GM12878 (cell line): Measurements from ENCODE around the gene SUN5. TPM values are rescaled to one million over a fixed set of nuclear protein-coding genes. Genes with fewer than 3 reads are reported as not detected.

Experiments
- ATAC-seq: fragments of 200-7000 bp; cut with Tn5 transposase; 3 replicates; pipeline ENCODE4 v1.9.1; 2020; ENCODE audit warnings: mild to moderate bottlenecking, moderate library complexity
- BruUV-seq: library from RNA; stranded (reverse); fragments of 400-500 nt; replicated peaks from 2 replicates; lab custom pipeline; 2021; lab: Mats Ljungman, UMichigan
- CTCF ChIA-PET: fragments of 300-600 bp; sonication (Branson Sonifier 250); formaldehyde crosslinking; extraction: SDS; loops from one replicate; lab custom pipeline; 2021; ENCODE audit warnings: inconsistent platforms; lab: Yijun Ruan, JAX
- POLR2A ChIA-PET: fragments of 350-600 bp; formaldehyde crosslinking; extraction: SDS; loops from one replicate; lab custom pipeline; 2021; ENCODE audit warnings: inconsistent platforms; lab: Charles Lee
- RAD21 ChIA-PET: fragments of 300-600 bp; sonication (Branson Sonifier 250); formaldehyde crosslinking; loops from one replicate; lab custom pipeline; 2023; ENCODE audit warnings: antibody characterized with exemption; ENCODE audit not compliant: unreplicated experiment; lab: Charles Lee
- SMC1A ChIA-PET: fragments of 300-600 bp; sonication (Branson Sonifier 250); formaldehyde crosslinking; loops from one replicate; lab custom pipeline; 2023; ENCODE audit not compliant: unreplicated experiment, uncharacterized antibody; lab: Charles Lee
- DNase-seq: peaks from one replicate; pipeline ENCODE4 v3.0.0-alpha.2; 2011; ENCODE audit warnings: low read depth, low spot score
- FAIRE-seq: peaks from 3 replicates; lab custom pipeline; 2011; peaks lifted over from hg19 to GRCh38; lab: Jason Lieb, UNC
- H2AFZ ChIP-seq: 2 replicates; pipeline ENCODE4 v1.6.0; 2011; ENCODE audit warnings: low read depth, low read length, control low read depth; ENCODE audit not compliant: control insufficient read depth
- H3K27ac ChIP-seq: 2 replicates; pipeline ENCODE4 v1.5.1; 2011; ENCODE audit warnings: control low read depth; ENCODE audit not compliant: control insufficient read depth, insufficient read depth
- H3K27me3 ChIP-seq, 2 experiments: replicated peaks in 1 of 2; 2 replicates each; pipeline versions ENCODE4 v1.6.0 to v1.6.1; 2011; ENCODE audit warnings: low read length in 1 of 2; ENCODE audit not compliant: control insufficient read depth in 2 of 2, insufficient read depth in 2 of 2
- H3K36me3 ChIP-seq, 2 experiments: 2 replicates each; pipeline ENCODE4 v1.5.1; 2011; ENCODE audit warnings: low read length in 1 of 2; ENCODE audit not compliant: control insufficient read depth in 2 of 2, insufficient read depth in 2 of 2
- H3K4me1 ChIP-seq: 2 replicates; pipeline ENCODE4 v1.6.1; 2011; ENCODE audit warnings: mild to moderate bottlenecking, low read length, moderate library complexity, mixed read lengths; ENCODE audit not compliant: control insufficient read depth, insufficient read depth
- H3K4me2 ChIP-seq: 2 replicates; pipeline ENCODE4 v1.6.0; 2011; ENCODE audit warnings: control low read depth; ENCODE audit not compliant: control insufficient read depth, insufficient read depth
- H3K4me3 ChIP-seq: fragments of 200-600 bp; sonication (generic); 2 replicates; pipeline ENCODE4 v1.5.1; 2016
- H3K79me2 ChIP-seq: 2 replicates; pipeline ENCODE4 v1.6.0; 2011; ENCODE audit warnings: low read length; ENCODE audit not compliant: control insufficient read depth, insufficient read depth
- H3K9ac ChIP-seq: 2 replicates; pipeline ENCODE4 v1.8.0; 2011; ENCODE audit warnings: low read length, control low read depth, mixed read lengths; ENCODE audit not compliant: control insufficient read depth, insufficient read depth
- H3K9me3 ChIP-seq: replicated peaks from 3 replicates; pipeline ENCODE4 v1.5.1; 2011; ENCODE audit warnings: mild to moderate bottlenecking, low read length; ENCODE audit not compliant: control insufficient read depth, insufficient read depth
- H4K20me1 ChIP-seq: 2 replicates; pipeline ENCODE4 v1.6.0; 2011; ENCODE audit not compliant: control insufficient read depth, insufficient read depth
- ATF7 ChIP-seq: fragments of 450-650 bp; IDR thresholded peaks from 2 replicates; pipeline ENCODE4 v1.6.1; 2016; ENCODE audit warnings: low read depth, mild to moderate bottlenecking
- ETV6 ChIP-seq, 2 experiments: fragments of 450-650 bp in 1 of 2; IDR thresholded peaks in 1 of 2; conservative IDR thresholded peaks in 1 of 2; 2 replicates each; pipeline ENCODE4 v1.6.1; 2014; ENCODE audit warnings: antibody characterized with exemption in 1 of 2, borderline replicate concordance in 1 of 2, low read depth in 1 of 2, mild to moderate bottlenecking in 1 of 2, moderate library complexity in 1 of 2
- RAD21 ChIP-seq: IDR thresholded peaks from 2 replicates; pipeline ENCODE4 v1.6.1; 2011; ENCODE audit warnings: mild to moderate bottlenecking, low read depth, low read length, moderate library complexity; ENCODE audit not compliant: insufficient read depth
- SMC3 ChIP-seq: IDR thresholded peaks from 2 replicates; pipeline ENCODE4 v1.6.1; 2011; ENCODE audit warnings: low read length, improper control_type of control experiment, borderline replicate concordance
- YY1 ChIP-seq: IDR thresholded peaks from 2 replicates; pipeline ENCODE4 v1.6.1; 2011; ENCODE audit warnings: low read depth, mild to moderate bottlenecking, low read length
- WGBS: methylation state at CpG from one replicate; pipeline ENCODE4 v1.1.6; 2016; ENCODE audit warnings: low lambda C conversion rate; ENCODE audit not compliant: insufficient replicate concordance, insufficient coverage; ENCODE audit errors: missing lambda C conversion rate; 5-methylcytosine and 5-hydroxymethylcytosine counted together
- in situ Hi-C: fragments of 300-500 bp; cut with MboI; formaldehyde crosslinking; loops from 9 replicates; pipeline ENCODE4 v1.14.3; 2018; ENCODE audit warnings: mixed read lengths
- intact Hi-C: fragments of 100-400 bp; cut with micrococcal nuclease; formaldehyde crosslinking; loops from one replicate; pipeline ENCODE4 v1.14.2; 2022; ENCODE audit not compliant: unreplicated experiment
- polyA plus RNA-seq, 11 experiments: library from polyadenylated mRNA; depleted of rRNA in 4 of 11; unstranded in 6 of 11; stranded (reverse) in 5 of 11; fragments of >200 nt; fragmentation: Nextera tagmentation in 4 of 11; fragmentation: Illumina TruSeq in 1 of 11; extraction: Ambion mirVana in 4 of 11; extraction: Trizol in 1 of 11; gene quantifications; 1 replicate in 1 of 11; 2 replicates in 10 of 11; pipeline versions ENCODE4 v1.2.1 to v1.2.3, GENCODE V29; 2011 to 2016; ENCODE audit warnings: inconsistent platforms in 2 of 11, missing spikeins in 2 of 11, low read depth in 1 of 11
- total RNA-seq, 4 experiments: library from RNA; depleted of rRNA in 3 of 4; stranded (reverse); fragments of >200 nt in 3 of 4; fragmentation: Illumina TruSeq in 1 of 4; extraction: Trizol in 1 of 4; gene quantifications; 2 replicates each; pipeline versions ENCODE4 v1.2.1 to v1.2.3, GENCODE V29; 2013 to 2021

SUN5 gene
- total and polyA plus RNA-seq, 10 of the 15 experiments (the other 5 are each of a cell fraction or from before 2014, with no cell fraction given), result not detected

DNA sequence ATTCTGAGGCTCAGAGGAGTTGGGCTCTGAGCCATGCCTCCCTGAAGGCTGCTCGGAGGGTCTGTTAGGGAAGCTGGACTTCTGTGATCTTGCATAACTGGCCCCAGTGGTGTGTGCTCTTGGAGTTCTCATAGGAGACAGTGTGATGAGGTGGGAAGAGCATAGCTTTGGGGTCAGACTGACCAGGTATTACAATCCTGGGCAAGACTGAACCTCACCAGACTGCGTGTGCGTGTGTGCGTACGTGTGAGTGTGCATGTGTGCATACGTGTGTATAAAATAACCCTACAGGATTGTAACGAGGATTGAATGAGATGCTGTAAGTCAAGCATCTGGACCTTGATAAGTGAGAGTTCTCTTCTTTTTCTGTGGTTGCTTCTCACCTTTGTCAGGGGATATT lies 13.3 kb upstream of the SUN5 start:
- ChIA-PET RAD21 (no interaction called here), SMC1A (no interaction called here), POLR2A (no interaction called here), CTCF (no interaction called here)
- Histone ChIP-seq H3K27me3 (peaks cover 0 to 1% of the 10 kb centered on the region in 2 experiments; a peak in 2 of 4 replicates), H3K79me2 (no peaks in the 10 kb centered on the region), H3K4me1 (peaks cover 3% of the 10 kb centered on the region), H3K9me3 (no peaks in the 10 kb centered on the region), H3K4me3 (no peak overlapping the region), H3K4me2 (no peak overlapping the region), H4K20me1 (no peaks in the 10 kb centered on the region), H3K27ac (no peak overlapping the region), H3K36me3 (no peaks in the 10 kb centered on the region), H3K9ac (no peak overlapping the region), H2AFZ (no peak overlapping the region)
- intact Hi-C loops (no loop called here), in situ Hi-C loops (no loop called here)
- WGBS, result 14% methylated on average over 7 of the region's 7 CpGs
- DNase-seq (no peak), ATAC-seq (no peak), FAIRE-seq (no peak)
- BruUV-seq, result no TSS peak
- TF ChIP-seq ETV6 (conservative IDR thresholded peaks at IDR 0.05 in 1 of 2, IDR thresholded peaks at IDR 0.05 in 1 of 2; ENCODE audit: borderline replicate concordance in 1 of 2, low read depth in 1 of 2) (no peak), YY1 (no peak)

DNA sequence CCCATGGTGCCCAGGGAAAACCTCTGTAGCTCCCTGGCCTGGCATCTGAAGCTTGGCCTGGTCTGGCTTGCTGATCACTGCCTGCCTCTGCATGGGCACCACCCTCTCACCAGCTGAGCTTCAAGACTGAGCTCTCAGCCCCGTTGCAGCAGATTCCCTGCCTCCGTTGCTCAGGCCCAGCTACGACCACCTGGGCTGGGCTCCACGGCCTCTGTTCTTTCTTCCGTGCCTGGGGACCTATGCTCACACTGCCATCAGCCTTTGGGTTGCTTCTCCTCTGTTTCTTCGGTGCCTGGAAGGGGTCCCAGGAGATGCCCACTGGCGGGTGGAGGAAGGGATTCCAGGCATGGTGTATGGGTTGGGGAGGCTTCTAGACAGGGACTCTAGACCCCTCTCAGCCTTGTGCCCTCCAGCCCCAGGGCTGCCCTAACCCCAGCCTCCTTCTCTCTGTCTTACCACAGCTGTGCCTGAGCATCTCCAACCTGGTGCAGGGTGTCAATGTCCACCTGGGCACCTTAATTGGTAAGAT lies 12.4 kb upstream of the SUN5 start:
- no peak overlapping the region for H3K9ac ChIP-seq
- intact Hi-C loops, result no loop called here
- in situ Hi-C loops, result no loop called here
- FAIRE-seq (no peak), DNase-seq (no peak), ATAC-seq (no peak)
- H2AFZ ChIP-seq, result no peak overlapping the region
- ChIA-PET POLR2A (no interaction called here), RAD21 (no interaction called here), CTCF (no interaction called here), SMC1A (no interaction called here)
- no peaks in the 10 kb centered on the region for H3K36me3 ChIP-seq
- H3K9me3 ChIP-seq, result no peaks in the 10 kb centered on the region
- H3K27ac ChIP-seq, result no peak overlapping the region
- 2% methylated on average over 7 of the region's 7 CpGs for WGBS
- no peaks in the 10 kb centered on the region for H4K20me1 ChIP-seq
- H3K4me2 ChIP-seq, result no peak overlapping the region
- H3K79me2 ChIP-seq, result no peaks in the 10 kb centered on the region
- BruUV-seq, result no TSS peak
- peaks cover 0 to 1% of the 10 kb centered on the region in 2 experiments; a peak in 2 of 4 replicates for H3K27me3 ChIP-seq
- TF ChIP-seq ATF7 (no peak), SMC3 (no peak), RAD21 (no peak)
- no peaks in the 10 kb centered on the region for H3K4me1 ChIP-seq
- no peak overlapping the region for H3K4me3 ChIP-seq
